Smooth muscle cell of the brain vasculature (primary cell): ENCODE data around the gene WFS1.

Source experiments
- DNase-seq: peaks from one replicate; pipeline ENCODE4 v3.0.0-alpha.2; 2012; ENCODE audit warnings: low read depth, low spot score

WFS1 gene

DNA sequence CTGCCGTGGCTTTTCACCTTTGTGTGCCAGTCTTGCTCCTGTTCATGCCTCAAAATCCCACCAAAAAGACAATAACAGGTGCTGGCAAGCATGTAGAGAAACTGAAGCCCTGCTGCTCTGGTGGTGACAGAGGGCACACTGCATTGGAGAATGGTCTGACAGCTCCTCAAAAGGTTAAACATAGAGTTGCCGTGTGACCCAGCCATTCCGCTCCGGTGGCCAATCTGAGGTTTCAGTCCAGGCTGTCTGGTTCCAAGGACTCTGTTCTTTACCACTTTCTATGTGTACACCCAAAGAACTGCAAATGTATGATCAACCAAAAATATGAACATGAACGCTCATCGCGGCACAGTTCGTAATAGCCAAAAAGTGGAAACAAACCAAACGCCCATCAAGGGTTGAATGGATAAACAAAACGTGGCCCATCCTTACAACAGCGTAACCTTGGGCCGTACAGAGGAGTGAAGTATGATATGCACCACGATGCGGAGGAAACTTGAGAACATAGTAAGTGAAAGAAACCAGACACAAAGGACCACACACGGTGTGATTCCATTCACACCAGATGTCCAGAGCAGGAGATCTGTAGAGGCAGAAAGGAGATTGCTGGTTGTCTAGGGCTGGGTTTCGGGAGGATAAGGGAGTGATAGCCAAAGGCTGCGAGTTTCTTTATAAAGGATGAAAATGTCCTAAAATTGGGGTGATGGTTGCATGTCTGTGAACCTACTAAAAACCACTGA lies 33.6 kb upstream of the WFS1 start:
- no peak for DNase-seq

- no peak for DNase-seq
Observed at GRCh38 chr4:6236816-6237390, 32.7 kb upstream of the WFS1 start.

GRCh38 chr4:6239486-6239885 lies 30.2 kb upstream of the WFS1 start:
- DNase-seq: no peak

DNA sequence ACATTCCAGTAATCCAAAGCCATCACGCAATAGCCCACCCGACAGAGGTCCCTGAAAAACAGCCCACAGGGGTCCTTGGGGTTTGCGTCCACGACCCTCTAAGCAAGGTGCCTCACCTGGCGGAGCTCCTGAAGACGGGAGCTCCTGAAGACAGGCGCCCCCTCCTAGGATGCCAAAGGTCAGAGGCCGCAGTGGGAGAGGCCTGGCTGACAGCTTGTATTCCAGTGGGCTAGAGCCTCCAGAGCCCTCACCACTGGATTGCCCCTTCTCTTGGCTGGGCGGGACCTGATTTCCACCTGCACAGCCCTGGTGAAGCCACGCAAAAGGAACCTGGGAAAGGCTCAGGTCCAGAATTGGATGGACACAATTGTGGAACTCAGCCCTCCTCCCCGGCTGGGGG lies 29.7 kb upstream of the WFS1 start:
- DNase-seq: no peak

DNA sequence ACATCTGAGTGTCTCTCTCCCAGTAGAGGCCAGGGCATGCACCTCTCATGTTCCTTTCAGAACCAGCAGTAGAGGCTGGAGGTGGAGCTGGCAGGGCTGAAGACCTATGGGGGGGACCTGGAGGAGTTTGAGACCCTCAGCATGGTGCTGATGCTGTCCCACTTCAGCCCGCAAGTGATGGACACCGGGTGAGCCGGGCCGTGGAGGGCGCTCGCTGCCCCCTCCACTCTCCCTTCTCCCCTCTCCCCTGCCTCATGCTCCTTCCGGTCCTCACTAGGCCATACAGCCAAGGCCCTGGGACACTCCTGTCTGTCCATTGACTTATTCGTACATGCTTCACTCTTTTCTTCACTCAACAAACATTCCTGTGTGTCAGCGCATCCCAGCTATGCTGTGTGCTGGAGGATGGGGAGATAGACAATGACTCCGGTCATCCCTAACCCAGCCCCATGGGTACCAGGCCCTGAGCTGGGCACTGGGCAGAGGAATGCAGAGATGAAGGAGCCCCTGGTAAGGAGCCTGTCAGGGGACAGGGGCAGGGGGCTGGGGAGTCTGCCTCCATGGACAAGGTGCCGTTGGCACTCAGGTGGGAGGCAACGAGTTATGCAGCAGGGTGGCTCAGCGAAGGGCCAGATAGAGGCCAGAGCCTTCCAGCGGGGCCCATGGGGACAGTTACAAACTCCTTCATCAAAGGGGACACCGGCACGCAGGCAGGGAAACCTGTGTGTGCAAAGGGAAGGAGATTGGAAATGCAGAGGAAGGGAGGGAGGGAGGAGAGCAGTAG lies 28.4 kb upstream of the WFS1 start:
- no peak for DNase-seq

DNA sequence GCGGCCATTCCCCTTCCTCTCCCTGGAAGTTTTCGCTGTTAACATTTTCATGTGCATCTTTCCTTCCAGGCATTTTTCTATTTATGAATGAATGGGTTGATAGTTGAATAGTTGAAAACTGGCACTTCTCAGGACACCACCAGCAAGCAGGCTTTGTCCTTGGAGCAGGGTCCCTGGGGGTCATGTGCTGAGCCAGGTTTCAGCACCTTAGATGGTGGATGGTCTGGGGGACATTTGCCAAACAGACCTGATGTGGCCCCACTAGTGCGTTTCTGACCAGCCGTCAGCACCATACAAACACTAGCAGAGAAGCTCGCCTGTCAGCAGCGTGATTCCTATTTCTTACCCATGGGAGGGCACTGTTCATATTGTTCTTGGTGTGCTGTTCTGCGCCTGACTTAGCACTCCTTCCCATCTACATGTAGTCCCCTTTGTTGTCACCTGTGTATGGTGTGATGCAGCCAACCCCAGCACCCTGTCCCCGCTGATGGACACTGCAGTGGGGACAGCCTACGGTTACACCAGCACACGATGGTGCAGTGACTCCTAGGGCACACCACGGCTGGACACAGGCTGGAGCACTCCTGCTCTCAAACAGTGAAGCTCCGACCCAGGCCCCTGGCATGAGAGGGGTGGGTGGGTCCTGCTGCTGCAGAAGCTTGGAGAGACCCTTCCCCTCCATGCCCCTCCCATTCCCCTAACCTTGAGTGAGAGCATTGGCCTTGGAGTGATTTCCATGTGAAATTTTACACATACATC lies 27.2 kb upstream of the WFS1 start:
- no peak for DNase-seq

- no peak for DNase-seq
Observed at GRCh38 chr4:6245246-6246169, 24.1 kb upstream of the WFS1 start.

- no peak for DNase-seq
Observed at GRCh38 chr4:6246170-6246634, 23.4 kb upstream of the WFS1 start.

DNA sequence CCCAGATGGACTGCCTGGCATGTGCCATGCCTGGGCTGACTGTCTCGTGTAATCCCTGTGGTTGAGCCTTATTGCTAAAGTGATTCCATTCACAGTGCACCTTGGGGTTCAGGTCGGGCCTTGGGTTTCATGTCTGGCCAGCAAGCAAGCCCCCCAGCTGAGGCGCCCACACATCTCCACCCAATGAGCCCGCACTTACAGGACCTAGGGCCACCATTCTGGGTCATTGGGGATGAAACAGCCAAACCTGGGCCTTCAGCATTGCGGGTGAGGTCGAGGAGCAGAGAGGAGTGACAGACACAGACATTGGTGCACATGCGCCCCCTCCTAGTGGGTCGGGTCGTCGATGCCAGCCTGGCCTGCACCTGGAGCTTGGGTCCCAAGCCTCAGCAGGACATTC lies 21.3 kb upstream of the WFS1 start:
- DNase-seq: no peak

DNA sequence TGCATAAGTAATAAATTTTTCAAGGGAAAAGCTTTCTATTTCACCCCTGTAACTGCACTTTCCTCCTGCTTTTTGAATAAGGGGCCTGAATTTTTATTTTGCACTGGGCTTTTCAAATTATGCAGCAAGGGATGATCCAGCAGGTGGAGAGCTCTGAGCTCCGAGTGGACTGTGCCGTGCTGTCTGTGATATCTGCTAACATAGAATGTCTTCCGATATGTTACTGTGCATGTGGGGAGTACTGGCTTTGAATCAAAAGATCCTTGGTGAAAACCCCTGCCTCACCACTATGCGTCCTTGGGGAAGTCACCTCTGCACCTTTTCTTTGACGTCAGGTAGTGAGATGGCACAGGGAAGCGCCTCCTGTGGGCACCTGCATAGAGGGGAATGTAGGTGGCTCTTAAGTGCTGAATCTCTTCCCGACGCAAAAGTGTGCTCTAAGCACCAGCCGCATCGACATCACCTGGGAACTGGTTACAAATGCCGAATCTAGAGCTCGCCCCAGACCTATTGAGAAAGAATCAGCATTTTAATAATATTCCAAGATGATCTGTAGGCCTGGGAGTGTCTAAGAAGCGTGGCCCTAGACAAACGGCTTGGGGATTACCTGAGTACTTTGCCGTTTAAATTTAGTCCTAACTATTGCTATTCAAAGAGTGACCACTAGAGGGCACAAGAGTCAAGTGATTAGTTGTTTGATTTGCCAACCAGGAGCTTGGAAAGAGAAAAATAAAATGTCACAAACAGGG lies 19.2 kb upstream of the WFS1 start:
- peak; percentile 45 for DNase-seq

DNA sequence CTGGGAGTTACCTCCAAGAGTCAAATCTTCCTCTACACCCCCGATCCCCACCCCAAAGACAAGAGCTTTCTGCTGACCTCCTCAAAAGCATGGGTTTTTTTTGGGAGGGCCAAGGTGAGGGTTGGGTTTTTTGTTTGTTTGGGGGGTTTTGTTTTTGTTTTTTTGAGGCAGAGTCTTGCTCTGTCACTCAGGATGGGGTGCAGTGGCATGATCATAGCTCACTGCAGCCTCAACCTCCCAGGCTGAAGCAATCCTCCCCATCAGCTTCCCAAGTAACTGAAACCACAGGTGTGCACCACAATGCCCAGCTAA lies 18.7 kb upstream of the WFS1 start:
- no peak for DNase-seq

DNA sequence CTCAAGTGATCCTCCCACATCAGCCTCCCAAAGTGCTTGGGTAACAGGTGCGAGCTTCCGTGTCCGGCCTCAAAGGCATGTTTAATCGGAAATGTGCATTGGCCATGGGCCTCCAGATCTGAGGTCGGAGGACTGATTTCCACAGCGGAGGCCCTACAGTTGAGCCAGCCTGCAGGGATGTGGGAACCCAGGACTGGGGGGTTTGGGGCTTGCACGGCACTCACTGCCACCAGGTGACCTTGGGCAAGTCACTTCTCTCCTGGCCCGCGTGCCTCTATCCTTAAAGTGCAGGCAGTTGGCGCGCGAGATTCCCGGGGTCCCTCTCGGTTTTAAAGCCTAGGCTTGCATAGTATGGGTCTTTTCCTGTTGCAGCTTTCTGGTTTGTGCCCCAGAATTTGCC lies 18.3 kb upstream of the WFS1 start:
- no peak for DNase-seq

DNA sequence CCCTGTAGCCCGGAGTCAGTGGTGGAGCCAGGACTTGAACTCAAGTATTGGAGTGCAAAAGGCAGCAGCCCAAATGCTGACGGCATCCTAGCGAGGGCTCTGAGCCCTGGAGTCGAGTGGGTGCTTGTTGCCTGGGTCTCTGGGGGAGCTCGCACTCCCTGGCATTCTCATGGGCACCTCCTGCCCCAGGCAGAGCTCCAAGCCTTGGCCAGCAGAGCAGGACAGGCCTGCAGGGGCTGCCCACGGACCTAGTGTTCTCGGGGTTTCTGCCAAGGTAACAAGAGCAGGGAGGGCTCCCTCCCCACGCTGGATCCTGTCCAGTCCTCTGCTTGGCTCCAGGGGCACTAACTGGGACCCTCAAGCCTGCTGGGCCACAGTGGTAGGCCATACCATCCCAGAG lies 17.6 kb upstream of the WFS1 start:
- no peak for DNase-seq

DNA sequence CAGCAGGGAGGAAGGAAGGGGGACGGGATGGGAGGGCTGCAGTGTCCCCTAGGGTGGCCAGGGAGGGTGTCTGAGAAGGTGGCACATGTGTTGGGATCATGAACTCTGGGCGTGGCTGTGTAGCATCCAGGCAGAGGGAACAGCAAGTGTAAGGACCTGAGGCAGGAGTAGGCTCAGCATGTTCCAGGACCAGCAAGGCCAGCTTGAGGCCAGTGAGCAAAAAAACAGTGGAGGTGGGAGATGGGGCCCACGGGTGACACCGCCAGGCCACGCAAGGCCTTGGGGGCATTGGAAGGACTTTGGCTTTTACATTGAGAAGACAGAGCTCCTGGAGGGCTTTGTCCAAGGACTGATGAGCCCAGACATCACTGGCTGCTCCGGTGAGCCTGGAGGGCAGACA lies 16.5 kb upstream of the WFS1 start:
- no peak for DNase-seq

GRCh38 chr4:6253961-6254360 lies 15.7 kb upstream of the WFS1 start:
- no peak for DNase-seq

DNA sequence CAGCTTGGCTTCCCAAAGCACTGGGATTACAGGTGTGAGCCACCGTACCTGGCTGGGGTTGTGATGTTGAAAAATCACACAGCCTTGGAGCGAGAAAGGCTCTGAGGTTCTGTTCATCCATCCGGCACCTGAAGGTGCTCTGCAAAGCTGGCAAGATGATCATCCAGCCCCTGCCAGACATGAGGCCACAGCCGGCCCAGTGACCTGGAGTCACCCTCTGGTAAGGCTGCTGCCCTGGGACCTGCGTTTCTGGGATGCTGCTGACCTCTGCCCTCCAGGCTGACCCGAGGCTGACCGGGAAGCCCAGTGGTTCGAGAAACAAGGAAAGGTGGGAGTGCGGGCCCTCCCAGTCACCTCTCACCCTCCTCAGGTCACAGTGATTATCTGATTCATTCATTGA lies 13.5 kb upstream of the WFS1 start:
- DNase-seq: no peak

- DNase-seq: no peak
Observed at GRCh38 chr4:6257247-6258025, 12.2 kb upstream of the WFS1 start.

DNA sequence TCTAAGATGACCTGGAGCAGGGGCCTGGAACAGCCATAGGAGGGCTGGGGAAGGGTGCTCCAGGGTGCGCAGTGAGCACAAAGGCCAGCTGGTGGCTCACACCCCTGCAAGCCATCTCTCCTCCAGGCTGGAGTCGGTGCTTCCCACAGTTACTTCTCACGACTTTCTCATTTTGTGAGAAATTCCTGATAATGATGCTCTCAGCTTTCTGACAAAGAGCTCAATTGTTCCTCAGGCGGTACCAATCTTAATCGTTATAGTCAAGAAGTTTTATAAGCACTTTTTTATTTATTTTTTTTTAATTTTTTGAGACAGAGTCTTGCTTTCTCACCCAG lies 11.7 kb upstream of the WFS1 start:
- no peak for DNase-seq

GRCh38 chr4:6258741-6259140 lies 10.9 kb upstream of the WFS1 start:
- DNase-seq: no peak

DNA sequence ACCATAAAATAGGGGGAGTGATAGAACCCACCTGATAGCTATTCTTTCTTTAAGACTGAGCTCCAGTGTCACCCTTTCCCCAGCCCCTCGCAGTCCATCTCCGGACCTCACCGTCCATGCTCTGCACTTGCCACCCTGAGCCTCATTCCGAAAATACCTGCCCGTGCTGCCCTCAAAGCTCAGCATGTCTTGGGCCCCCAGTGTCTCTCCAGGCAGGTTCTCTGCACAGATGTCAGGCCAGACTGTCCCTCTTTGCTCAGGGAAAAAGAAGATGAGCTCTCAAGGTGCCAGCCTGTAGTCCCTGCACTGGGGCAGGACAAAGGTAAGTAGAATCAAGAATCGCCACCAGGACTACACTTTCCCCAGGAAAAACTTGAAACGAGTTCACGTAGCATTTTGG lies 9.8 kb upstream of the WFS1 start:
- no peak for DNase-seq
